Caco-2 (cell line): ENCODE results near the gene COL20A1. TPM values are rescaled to one million over a fixed set of nuclear protein-coding genes. Genes with fewer than 3 reads are reported as not detected.

Experiments used
- BruUV-seq: library from RNA; stranded (reverse); fragments of 400-500 nt; replicated peaks from 2 replicates; lab custom pipeline; 2021; lab: Mats Ljungman, UMichigan
- CTCF ChIA-PET: fragments of 300-600 bp; sonication (Branson Sonifier 250); formaldehyde crosslinking; loops from one replicate; lab custom pipeline; 2022; ENCODE audit warnings: antibody characterized with exemption; lab: Charles Lee
- POLR2A ChIA-PET: fragments of 300-600 bp; sonication (Branson Sonifier 250); formaldehyde crosslinking; loops from one replicate; lab custom pipeline; 2022; ENCODE audit warnings: antibody characterized with exemption; lab: Charles Lee
- DNase-seq, 2 experiments: peaks; one replicate each; pipeline versions ENCODE4 v3.0.0 to v3.0.0-alpha.2; 2020 to 2022
- H3K27me3 ChIP-seq: replicated peaks from 2 replicates; pipeline ENCODE4 v1.6.0; 2011; ENCODE audit warnings: low read length; ENCODE audit not compliant: control insufficient read depth, insufficient read depth
- H3K36me3 ChIP-seq: 2 replicates; pipeline ENCODE4 v1.5.1; 2011; ENCODE audit warnings: low read length; ENCODE audit not compliant: control insufficient read depth, insufficient read depth
- H3K4me1 ChIP-seq: fragments of 250-450 bp; sonication (Bioruptor Pico); 2 replicates; pipeline ENCODE4 v1.5.1; 2020; ENCODE audit warnings: mild to moderate bottlenecking
- H3K4me3 ChIP-seq: 2 replicates; pipeline ENCODE4 v1.5.1; 2011; ENCODE audit warnings: low read depth, mild to moderate bottlenecking, control low read depth, low read length
- H3K9me3 ChIP-seq: fragments of 250-450 bp; sonication (Bioruptor Pico); 2 replicates; pipeline ENCODE4 v1.5.1; 2020; ENCODE audit warnings: mild to moderate bottlenecking, moderate library complexity
- H3K27ac Mint-ChIP-seq: one replicate; pipeline ENCODE4 v1.8.0; 2022; ENCODE audit warnings: mixed read lengths; ENCODE audit not compliant: unreplicated experiment
- H3K27me3 Mint-ChIP-seq: one replicate; pipeline ENCODE4 v1.8.0; 2022; ENCODE audit warnings: mixed read lengths; ENCODE audit not compliant: insufficient read depth, unreplicated experiment
- H3K36me3 Mint-ChIP-seq: one replicate; pipeline ENCODE4 v1.8.0; 2022; ENCODE audit warnings: mild to moderate bottlenecking, mixed read lengths; ENCODE audit not compliant: insufficient read depth, unreplicated experiment
- H3K4me1 Mint-ChIP-seq: one replicate; pipeline ENCODE4 v1.8.0; 2022; ENCODE audit warnings: low read depth, mixed read lengths; ENCODE audit not compliant: unreplicated experiment
- H3K4me3 Mint-ChIP-seq: one replicate; pipeline ENCODE4 v1.8.0; 2022; ENCODE audit warnings: mild to moderate bottlenecking, moderate library complexity, mixed read lengths; ENCODE audit not compliant: unreplicated experiment
- H3K9me3 Mint-ChIP-seq: one replicate; pipeline ENCODE4 v1.8.0; 2022; ENCODE audit warnings: mixed read lengths; ENCODE audit not compliant: unreplicated experiment
- intact Hi-C: fragments of 100-400 bp; cut with micrococcal nuclease; formaldehyde crosslinking; loops from one replicate; pipeline ENCODE4 v1.10.0; 2022; ENCODE audit not compliant: unreplicated experiment
- total RNA-seq: library from RNA; stranded (reverse); gene quantifications from 2 replicates; pipeline ENCODE4 v1.2.3, GENCODE V29; 2022
- TF ChIP-seq, protein P1 (sequence below), 2 experiments: fragments of 200-600 bp in 1 of 2; IDR thresholded peaks; 1 replicate in 1 of 2; 2 replicates in 1 of 2; pipeline versions ENCODE4 v1.5.1 to v1.8.0; 2011 to 2022; ENCODE audit warnings: antibody characterized with exemption in 1 of 2, control low read depth in 1 of 2, inconsistent platforms in 1 of 2, low read depth in 1 of 2, low read length in 1 of 2, mild to moderate bottlenecking in 1 of 2, moderate library complexity in 1 of 2; ENCODE audit not compliant: insufficient read depth in 1 of 2, severe bottlenecking in 1 of 2, unreplicated experiment in 1 of 2

The COL20A1 gene
- total RNA-seq, 1 experiment from 2014 or later, result 0.27 TPM

DNA sequence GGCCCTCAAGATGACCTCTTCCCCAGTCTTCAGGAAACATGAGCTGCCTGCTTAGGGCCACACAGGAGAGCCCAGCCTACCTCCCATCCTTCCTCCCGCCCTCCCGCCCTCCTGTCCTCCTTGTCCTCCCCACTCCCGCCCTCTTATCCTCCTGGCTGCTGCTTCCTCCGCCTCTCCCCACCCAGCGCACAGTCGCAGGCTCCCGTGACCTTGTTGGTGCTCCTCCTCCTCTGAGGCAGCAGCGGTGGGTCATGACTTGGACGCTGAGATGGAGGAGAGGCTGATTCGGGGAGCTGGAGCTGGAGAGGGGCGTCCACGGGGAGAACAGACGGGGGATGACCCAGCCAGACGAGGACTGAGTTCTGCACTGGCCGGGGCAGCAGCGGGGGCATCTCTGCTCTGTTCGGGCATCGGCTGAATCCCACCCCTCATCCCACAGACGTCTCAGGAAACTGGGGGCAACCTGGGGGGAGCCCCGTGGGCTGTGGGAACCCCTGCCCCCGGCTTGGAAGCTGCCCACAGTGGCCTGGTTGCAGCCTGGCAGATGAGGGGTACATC is 35.8 kb downstream of the COL20A1 start:
- Histone ChIP-seq H3K9me3 (peaks cover 16% of the 10 kb centered on the region), H3K4me3 (no peak overlapping the region), H3K4me1 (peaks cover 4% of the 10 kb centered on the region; the same call in 1 of the 2 replicates), H3K27me3 (no peaks in the 10 kb centered on the region), H3K36me3 (no peaks in the 10 kb centered on the region)
- POLR2A ChIA-PET, result no interaction called here
- intact Hi-C loops, result no loop called here
- TF ChIP-seq, protein P1, sequence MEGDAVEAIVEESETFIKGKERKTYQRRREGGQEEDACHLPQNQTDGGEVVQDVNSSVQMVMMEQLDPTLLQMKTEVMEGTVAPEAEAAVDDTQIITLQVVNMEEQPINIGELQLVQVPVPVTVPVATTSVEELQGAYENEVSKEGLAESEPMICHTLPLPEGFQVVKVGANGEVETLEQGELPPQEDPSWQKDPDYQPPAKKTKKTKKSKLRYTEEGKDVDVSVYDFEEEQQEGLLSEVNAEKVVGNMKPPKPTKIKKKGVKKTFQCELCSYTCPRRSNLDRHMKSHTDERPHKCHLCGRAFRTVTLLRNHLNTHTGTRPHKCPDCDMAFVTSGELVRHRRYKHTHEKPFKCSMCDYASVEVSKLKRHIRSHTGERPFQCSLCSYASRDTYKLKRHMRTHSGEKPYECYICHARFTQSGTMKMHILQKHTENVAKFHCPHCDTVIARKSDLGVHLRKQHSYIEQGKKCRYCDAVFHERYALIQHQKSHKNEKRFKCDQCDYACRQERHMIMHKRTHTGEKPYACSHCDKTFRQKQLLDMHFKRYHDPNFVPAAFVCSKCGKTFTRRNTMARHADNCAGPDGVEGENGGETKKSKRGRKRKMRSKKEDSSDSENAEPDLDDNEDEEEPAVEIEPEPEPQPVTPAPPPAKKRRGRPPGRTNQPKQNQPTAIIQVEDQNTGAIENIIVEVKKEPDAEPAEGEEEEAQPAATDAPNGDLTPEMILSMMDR (IDR thresholded peaks at IDR 0.05; ENCODE audit: insufficient read depth in 1 of 2, low read depth in 1 of 2, low read length in 1 of 2, severe bottlenecking in 1 of 2, unreplicated experiment in 1 of 2), result no peak
- Mint-ChIP-seq H3K36me3 (no peaks in the 10 kb centered on the region), H3K9me3 (peaks cover 8% of the 10 kb centered on the region), H3K4me3 (no peak overlapping the region), H3K27me3 (peaks cover 6% of the 10 kb centered on the region), H3K27ac (no peak overlapping the region), H3K4me1 (peaks cover 6% of the 10 kb centered on the region)
- BruUV-seq, result no TSS peak
- CTCF ChIA-PET, result interaction anchor here (1.0 kb wide), 1 partner anchor 19 kb away, joined by 3 read pairs; no protein-coding TSS in a partner anchor
- DNase-seq, result no peak

DNA sequence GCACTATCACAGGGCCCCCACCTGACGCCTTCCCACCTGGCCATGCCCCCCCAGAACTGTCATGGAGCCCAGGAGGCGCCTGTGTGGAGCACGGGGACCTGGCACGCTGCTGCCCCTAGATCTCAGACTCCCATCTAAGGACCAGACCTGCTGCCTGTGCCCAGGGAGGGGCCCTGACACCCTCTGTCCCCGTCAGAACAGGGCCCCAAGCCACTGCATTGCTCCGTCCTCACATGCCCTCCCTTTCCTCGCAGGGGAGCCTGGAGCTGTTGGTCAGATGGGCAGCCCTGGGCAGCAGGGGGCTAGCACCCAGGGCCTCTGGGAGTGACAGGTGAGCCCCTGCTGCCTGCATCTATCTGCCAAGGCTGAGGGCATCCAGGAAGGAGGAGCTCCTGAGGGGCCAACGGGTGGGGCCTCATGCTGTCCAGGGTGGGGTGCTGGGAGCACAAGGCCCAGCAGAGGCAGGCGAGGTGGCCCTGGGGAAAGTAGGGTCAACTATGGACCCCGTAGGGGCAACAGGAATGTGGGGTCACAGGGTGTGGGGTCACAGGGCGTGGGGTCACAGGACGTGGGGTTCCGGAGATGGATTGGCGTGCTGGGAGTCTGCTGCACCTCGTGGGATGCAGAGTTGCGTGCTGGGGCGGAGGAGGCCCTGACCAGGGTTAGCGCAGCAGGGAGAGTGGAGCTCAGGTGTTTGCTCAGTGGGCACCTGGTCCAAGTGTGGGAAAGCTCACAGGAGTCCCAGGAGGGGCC is 36.5 kb downstream of the COL20A1 start:
- intact Hi-C loops, result no loop called here
- H3K27ac Mint-ChIP-seq, result no peak overlapping the region
- ChIA-PET POLR2A (no interaction called here), CTCF (no interaction called here)
- DNase-seq, result no peak
- TF ChIP-seq, protein P1 (IDR thresholded peaks at IDR 0.05; ENCODE audit: insufficient read depth in 1 of 2, low read depth in 1 of 2, low read length in 1 of 2, severe bottlenecking in 1 of 2, unreplicated experiment in 1 of 2), result no peak
- H3K36me3 ChIP-seq, result no peaks in the 10 kb centered on the region
- H3K4me1 Mint-ChIP-seq, result peaks cover 6% of the 10 kb centered on the region
- H3K4me3 Mint-ChIP-seq, result no peak overlapping the region
- H3K27me3 Mint-ChIP-seq, result peaks cover 2% of the 10 kb centered on the region
- no peak overlapping the region for H3K4me3 ChIP-seq
- H3K9me3 ChIP-seq, result peaks cover 16% of the 10 kb centered on the region
- H3K9me3 Mint-ChIP-seq, result peaks cover 8% of the 10 kb centered on the region
- no peaks in the 10 kb centered on the region for H3K36me3 Mint-ChIP-seq
- H3K4me1 ChIP-seq, result peaks cover 4% of the 10 kb centered on the region; the same call in 1 of the 2 replicates
- no peaks in the 10 kb centered on the region for H3K27me3 ChIP-seq
- no TSS peak for BruUV-seq

DNA sequence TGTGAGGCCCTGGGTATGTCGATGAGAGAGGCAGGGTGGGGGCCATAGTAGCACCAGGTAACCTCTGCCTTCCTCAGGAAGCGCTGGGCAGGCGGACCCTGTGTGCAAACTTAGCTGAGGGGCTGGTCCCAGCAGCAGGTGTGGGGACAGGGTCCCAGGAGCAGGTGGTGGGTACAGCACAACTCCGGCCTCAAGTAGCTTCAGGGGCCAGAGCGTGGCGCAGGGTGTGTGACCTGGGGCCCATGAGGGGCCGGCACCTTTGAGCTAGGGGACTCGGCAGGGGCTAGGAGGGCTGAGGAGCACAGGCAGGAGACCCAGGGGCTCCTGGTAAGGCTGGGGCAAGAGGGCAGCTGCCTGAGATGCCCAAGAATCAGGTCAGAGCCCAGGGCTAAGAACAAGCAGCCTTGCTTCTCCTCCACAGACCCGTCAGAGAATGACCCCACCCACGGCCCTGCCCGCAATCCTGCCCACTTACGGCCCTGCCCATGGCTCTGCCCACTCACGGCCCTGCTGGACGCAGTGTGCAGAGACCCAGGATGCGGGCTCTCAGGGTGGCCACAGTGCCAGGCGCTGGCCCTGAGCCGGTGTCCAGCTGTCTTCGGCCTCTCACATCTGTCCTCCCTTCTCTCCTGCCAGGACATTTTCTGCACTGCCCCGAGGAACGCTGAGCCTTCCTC is 37.2 kb downstream of the COL20A1 start:
- Mint-ChIP-seq H3K9me3 (peaks cover 8% of the 10 kb centered on the region), H3K27me3 (peaks cover 2% of the 10 kb centered on the region), H3K36me3 (no peaks in the 10 kb centered on the region), H3K4me3 (no peak overlapping the region), H3K27ac (no peak overlapping the region), H3K4me1 (peaks cover 6% of the 10 kb centered on the region)
- DNase-seq, result no peak
- no TSS peak for BruUV-seq
- POLR2A ChIA-PET, result no interaction called here
- H3K36me3 ChIP-seq, result no peaks in the 10 kb centered on the region
- H3K9me3 ChIP-seq, result peaks cover 16% of the 10 kb centered on the region
- CTCF ChIA-PET, result interaction anchor here (0.6 kb wide), 1 partner anchor 48 kb away, joined by 3 read pairs; no protein-coding TSS in a partner anchor
- no peak overlapping the region for H3K4me3 ChIP-seq
- intact Hi-C loops, result no loop called here
- TF ChIP-seq, protein P1 (IDR thresholded peaks at IDR 0.05; ENCODE audit: insufficient read depth in 1 of 2, low read depth in 1 of 2, low read length in 1 of 2, severe bottlenecking in 1 of 2, unreplicated experiment in 1 of 2), result no peak
- peaks cover 4% of the 10 kb centered on the region; the same call in 1 of the 2 replicates for H3K4me1 ChIP-seq
- H3K27me3 ChIP-seq, result no peaks in the 10 kb centered on the region
